HEK293 (cell line): Measurements from ENCODE around the gene CEP85L.

ENCODE experiments used
- CTCF ChIP-seq: fragments of 450-650 bp; formaldehyde crosslinking; IDR thresholded peaks from 2 replicates; pipeline ENCODE4 v1.5.1; 2016; ENCODE audit warnings: missing biosample characterization, missing genetic modification characterization
- MYNN ChIP-seq: fragments of 450-650 bp; formaldehyde crosslinking; IDR thresholded peaks from 2 replicates; pipeline ENCODE4 v1.5.1; 2016; ENCODE audit warnings: missing biosample characterization, missing genetic modification characterization, borderline replicate concordance
- RBAK ChIP-seq: fragments of 450-650 bp; formaldehyde crosslinking; IDR thresholded peaks from 2 replicates; pipeline ENCODE4 v1.5.1; 2016; ENCODE audit warnings: missing biosample characterization, missing genetic modification characterization
- YY1 ChIP-seq: fragments of 450-650 bp; formaldehyde crosslinking; IDR thresholded peaks from 2 replicates; pipeline ENCODE4 v1.5.1; 2018; ENCODE audit warnings: missing biosample characterization, missing genetic modification characterization
- ZNF175 ChIP-seq: fragments of 450-650 bp; formaldehyde crosslinking; IDR thresholded peaks from 2 replicates; pipeline ENCODE4 v1.5.1; 2016; ENCODE audit warnings: missing biosample characterization, missing genetic modification characterization
- ZNF202 ChIP-seq: fragments of 450-650 bp; formaldehyde crosslinking; IDR thresholded peaks from 2 replicates; pipeline ENCODE4 v1.5.1; 2016; ENCODE audit warnings: missing biosample characterization, missing genetic modification characterization, borderline replicate concordance
- ZNF223 ChIP-seq: fragments of 450-650 bp; formaldehyde crosslinking; IDR thresholded peaks from 2 replicates; pipeline ENCODE4 v1.5.1; 2016; ENCODE audit warnings: missing biosample characterization, missing genetic modification characterization
- ZNF777 ChIP-seq: fragments of 450-650 bp; formaldehyde crosslinking; IDR thresholded peaks from 2 replicates; pipeline ENCODE4 v1.5.1; 2017; ENCODE audit warnings: missing biosample characterization, missing genetic modification characterization, borderline replicate concordance

- TF ChIP-seq YY1 (no peak), MYNN (tag by site-specific recombination) (no peak), RBAK (tag by site-specific recombination) (no peak), ZNF777 (tag by site-specific recombination) (no peak), ZNF223 (tag by site-specific recombination) (no peak), CTCF (tag by site-specific recombination) (no peak), ZNF175 (tag by site-specific recombination) (no peak), ZNF202 (tag by site-specific recombination) (no peak)
Measured at GRCh38 chr6:118507636-118508035, 143.8 kb downstream of the CEP85L start.
